Cortex of kidney (tissue), 1 donor: Measurements from ENCODE around the gene OBI1.

Experiments used
- DNase-seq: peaks from one replicate; lab custom pipeline; 2025; lab: John Stamatoyannopoulos, UW

OBI1 gene

GRCh38 chr13:78658630-78659449, at the start of gene OBI1:
OBI1 (minus strand) TSS chr13:78659155; CDS start chr13:78659120, 35 bp downstream.
- peak; percentile 60 for DNase-seq

GRCh38 chr13:78701383-78701782, 42.4 kb upstream of the OBI1 start:
- DNase-seq: no peak

GRCh38 chr13:78700121-78700910, 41.4 kb upstream of the OBI1 start:
- DNase-seq: no peak

DNA sequence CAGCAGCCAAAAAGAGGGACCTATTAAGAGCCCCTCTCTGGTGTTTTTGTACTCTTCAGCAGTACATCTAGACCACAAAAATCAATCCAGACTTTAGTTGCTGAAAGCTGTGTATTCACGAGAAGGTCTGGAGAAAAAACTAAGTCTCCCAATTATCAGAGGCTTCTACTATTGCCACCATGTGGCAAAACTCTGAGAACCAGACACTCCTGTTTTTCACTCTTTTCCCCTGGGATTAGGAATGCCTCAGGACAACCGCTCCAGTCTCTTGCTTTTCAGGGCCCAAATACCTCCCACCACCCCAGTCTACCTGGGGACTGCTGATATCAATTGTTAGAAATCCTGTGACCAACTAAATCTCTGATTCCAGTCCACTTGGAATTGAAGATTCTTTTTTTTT, 30.1 kb upstream of the OBI1 start:
- DNase-seq: no peak

DNA sequence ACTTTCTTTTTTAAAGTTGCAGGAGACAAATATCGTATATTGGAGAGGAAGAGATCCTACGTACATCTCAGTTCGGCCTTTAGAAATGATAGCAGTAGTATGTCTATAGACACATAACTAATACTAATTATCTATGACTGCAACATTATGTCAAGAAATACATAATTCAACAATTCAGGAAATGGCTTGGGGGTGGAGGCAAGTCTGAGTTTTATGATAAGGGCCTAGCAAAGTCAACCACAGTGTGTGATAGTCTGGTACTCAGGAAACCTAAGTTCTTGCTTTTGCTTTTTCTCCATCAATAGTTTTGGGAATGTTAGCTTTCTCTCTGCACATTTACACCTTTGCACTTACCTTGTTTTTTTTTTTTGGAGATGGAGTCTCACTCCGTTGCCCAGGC, 27.5 kb upstream of the OBI1 start:
- DNase-seq: no peak

- DNase-seq: no peak
Measured at GRCh38 chr13:78680576-78681350, 21.8 kb upstream of the OBI1 start.

- DNase-seq: no peak
Measured at GRCh38 chr13:78680115-78680561, 21.2 kb upstream of the OBI1 start.

- no peak for DNase-seq
Measured at GRCh38 chr13:78679329-78679728, 20.4 kb upstream of the OBI1 start.

- no peak for DNase-seq
Measured at GRCh38 chr13:78675112-78675511, 16.2 kb upstream of the OBI1 start.

DNA sequence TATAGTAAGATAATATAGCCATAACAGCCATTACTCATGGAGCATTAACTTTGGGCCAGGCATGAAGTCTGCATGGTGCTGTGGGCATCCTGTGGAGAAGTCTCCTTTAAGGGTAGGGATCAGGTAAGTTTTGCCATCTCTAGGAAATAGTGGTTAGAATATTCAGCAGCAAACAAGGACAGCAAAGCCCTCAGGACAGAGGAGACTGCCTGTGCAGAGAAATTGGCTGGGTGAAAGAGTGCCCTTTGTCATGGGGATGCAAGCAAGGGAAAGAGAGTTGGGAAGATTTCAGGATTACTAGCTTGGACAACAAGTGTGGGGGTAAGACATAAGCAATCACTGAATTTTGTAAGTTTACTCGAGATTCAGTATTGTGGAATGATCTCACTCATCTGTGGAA, 15.7 kb upstream of the OBI1 start:
- DNase-seq: no peak

- no peak for DNase-seq
Measured at GRCh38 chr13:78662467-78662866, 3.5 kb upstream of the OBI1 start.

DNA sequence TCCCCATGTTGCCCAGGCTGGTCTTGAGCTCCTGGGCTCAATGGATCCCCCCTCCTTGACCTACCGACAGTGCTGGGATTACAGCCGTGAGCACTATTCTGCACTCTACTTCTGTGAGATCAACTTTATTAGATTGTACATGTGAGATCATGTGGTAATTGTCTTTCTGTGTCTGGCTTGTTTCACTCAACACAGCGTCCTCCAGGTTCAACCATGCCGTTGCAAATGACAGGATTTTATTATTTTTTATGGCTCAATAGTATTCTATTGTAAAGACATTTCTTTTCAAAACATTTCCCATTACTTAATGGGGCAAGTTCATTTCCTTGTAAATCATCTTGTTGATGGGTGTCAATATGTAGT, 1.5 kb upstream of the OBI1 start:
- DNase-seq: no peak

DNA sequence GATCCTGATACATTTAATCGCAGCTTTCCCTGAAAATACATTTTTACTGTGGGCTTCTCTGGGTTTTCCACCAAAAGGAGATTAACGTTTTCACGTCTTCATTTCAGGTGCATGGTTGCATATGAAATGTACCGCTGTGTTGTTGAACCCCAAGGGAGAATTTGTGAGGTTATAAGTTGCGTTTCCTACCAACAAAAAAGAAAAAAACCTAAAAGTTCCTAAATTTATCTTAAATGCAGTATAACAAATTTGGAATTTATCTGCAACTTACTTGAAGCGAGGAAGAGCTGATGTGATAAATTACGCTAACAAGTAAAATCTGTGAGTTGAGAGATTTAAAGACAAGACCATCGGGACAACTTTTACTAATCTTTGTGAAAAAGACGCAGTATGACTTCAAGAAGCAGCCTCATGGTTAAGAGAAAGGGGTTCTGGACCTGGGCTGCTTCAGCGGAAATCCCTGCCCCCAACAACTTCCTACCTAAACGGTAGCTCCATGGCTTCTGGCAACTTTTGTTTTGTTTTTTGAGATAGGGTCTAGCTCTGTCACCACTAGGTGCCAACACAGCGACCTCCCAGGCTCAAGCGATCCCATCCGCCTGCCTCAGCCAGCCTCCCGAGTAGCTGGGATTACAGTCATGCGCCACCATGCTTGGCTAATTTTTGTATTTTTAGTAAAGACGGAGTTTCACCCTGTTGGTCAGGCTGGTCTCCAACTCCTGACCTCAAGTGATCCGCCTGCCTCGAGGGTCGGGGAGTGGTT, 958 bp upstream of the OBI1 start:
- no peak for DNase-seq

DNA sequence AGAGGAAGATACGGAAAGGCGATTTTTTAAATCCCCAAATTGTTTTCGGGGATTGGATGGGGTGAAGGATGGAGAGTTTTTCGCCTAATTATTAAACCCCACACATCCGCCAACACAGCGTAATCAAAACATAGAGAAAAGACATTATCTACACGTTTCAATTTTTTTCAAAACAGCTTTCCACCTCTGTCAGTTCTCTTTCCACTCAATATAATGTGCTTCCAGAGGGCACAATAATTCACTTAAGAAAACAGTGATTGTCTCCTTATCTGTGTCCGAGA, 435 bp upstream of the OBI1 start:
- no peak for DNase-seq

- DNase-seq: no peak
Measured at GRCh38 chr13:78657699-78658629, 991 bp downstream of the OBI1 start.

GRCh38 chr13:78655906-78656305, 3.0 kb downstream of the OBI1 start:
- DNase-seq: no peak

- no peak for DNase-seq
Measured at GRCh38 chr13:78655007-78655406, 3.9 kb downstream of the OBI1 start.

GRCh38 chr13:78652651-78653050, 6.3 kb downstream of the OBI1 start:
- no peak for DNase-seq

DNA sequence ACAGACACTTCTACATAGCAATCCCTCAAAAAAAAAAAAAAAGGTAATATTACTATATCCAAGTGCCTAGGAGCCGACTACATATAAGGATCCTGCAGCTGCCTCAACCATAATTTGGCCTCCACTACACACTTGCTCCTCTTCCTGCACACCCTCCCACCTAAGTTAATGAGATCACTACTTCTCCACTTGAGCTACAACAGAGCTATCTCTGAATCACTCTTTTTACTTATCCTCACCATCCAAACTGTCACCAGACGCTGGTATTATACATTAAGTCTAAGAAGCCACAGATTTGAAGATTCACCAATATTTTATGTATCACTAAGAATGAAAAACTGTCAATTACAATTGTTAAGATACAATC, 8.3 kb downstream of the OBI1 start:
- no peak for DNase-seq

GRCh38 chr13:78649997-78650716, 8.8 kb downstream of the OBI1 start:
- no peak for DNase-seq
